GM23338 (cell line): ENCODE data around the gene COPB1. TPM values are rescaled to one million over a fixed set of nuclear protein-coding genes. Genes with fewer than 3 reads are reported as not detected.

Experiments
- ATAC-seq: fragments of 200-7000 bp; cut with Tn5 transposase; 3 replicates; pipeline ENCODE4 v1.9.1; 2020
- DNase-seq: peaks from one replicate; pipeline ENCODE4 v3.0.0-alpha.2; 2015; ENCODE audit warnings: low spot score
- H2AFZ ChIP-seq: fragments of 200-600 bp; sonication (generic); 2 replicates; pipeline ENCODE4 v1.8.0; 2016; ENCODE audit warnings: antibody characterized with exemption, mild to moderate bottlenecking, moderate library complexity
- H3F3A ChIP-seq: fragments of 200-600 bp; sonication (generic); replicated peaks from 2 replicates; pipeline ENCODE4 v1.8.0; 2017; ENCODE audit warnings: antibody characterized with exemption, mixed run types, low read depth
- H3K27ac ChIP-seq: fragments of 200-600 bp; sonication (generic); 2 replicates; pipeline ENCODE4 v1.6.1; 2016; ENCODE audit warnings: low read depth
- H3K27me3 ChIP-seq: fragments of 200-600 bp; sonication (generic); 2 replicates; pipeline ENCODE4 v1.8.0; 2016; ENCODE audit warnings: mild to moderate bottlenecking, mixed run types, moderate library complexity; ENCODE audit not compliant: insufficient read depth
- H3K36me3 ChIP-seq: fragments of 200-600 bp; sonication (generic); 2 replicates; pipeline ENCODE4 v1.8.0; 2016; ENCODE audit warnings: mild to moderate bottlenecking; ENCODE audit not compliant: insufficient read depth
- H3K4me1 ChIP-seq: fragments of 200-600 bp; sonication (generic); 2 replicates; pipeline ENCODE4 v1.8.0; 2016; ENCODE audit warnings: mild to moderate bottlenecking, moderate library complexity; ENCODE audit not compliant: insufficient read depth
- H3K4me2 ChIP-seq: fragments of 200-600 bp; sonication (generic); 2 replicates; pipeline ENCODE4 v1.7.1; 2017; ENCODE audit warnings: mixed run types
- H3K4me3 ChIP-seq: fragments of 200-600 bp; sonication (generic); 2 replicates; pipeline ENCODE4 v1.6.1; 2016; ENCODE audit warnings: mixed run types
- H3K79me2 ChIP-seq: fragments of 200-600 bp; sonication (generic); replicated peaks from 2 replicates; pipeline ENCODE4 v1.8.0; 2017; ENCODE audit warnings: mild to moderate bottlenecking; ENCODE audit not compliant: insufficient read depth
- H3K9me2 ChIP-seq: fragments of 200-600 bp; sonication (generic); 2 replicates; pipeline ENCODE4 v1.8.0; 2017; ENCODE audit not compliant: insufficient read depth
- H4K20me1 ChIP-seq: fragments of 200-600 bp; sonication (generic); replicated peaks from 2 replicates; pipeline ENCODE4 v1.8.0; 2017; ENCODE audit warnings: mild to moderate bottlenecking; ENCODE audit not compliant: insufficient read depth
- H3K27ac Mint-ChIP-seq: 2 replicates; pipeline ENCODE4 v1.8.0; 2020; ENCODE audit warnings: inconsistent platforms, mild to moderate bottlenecking, moderate library complexity, mixed read lengths
- H3K27me3 Mint-ChIP-seq: 3 replicates; pipeline ENCODE4 v1.8.0; 2022; ENCODE audit warnings: low read depth, mild to moderate bottlenecking, moderate library complexity, mixed read lengths, inconsistent platforms; ENCODE audit not compliant: insufficient read depth, poor library complexity
- H3K36me3 Mint-ChIP-seq: 3 replicates; pipeline ENCODE4 v1.8.0; 2021; ENCODE audit warnings: low read depth, mild to moderate bottlenecking, inconsistent platforms, moderate library complexity, mixed read lengths
- H3K4me1 Mint-ChIP-seq: 3 replicates; pipeline ENCODE4 v1.8.0; 2020; ENCODE audit warnings: mild to moderate bottlenecking, inconsistent platforms, mixed read lengths
- H3K4me3 Mint-ChIP-seq: 3 replicates; pipeline ENCODE4 v1.8.0; 2021; ENCODE audit warnings: moderate library complexity, mild to moderate bottlenecking, inconsistent platforms, mixed read lengths
- H3K9me3 Mint-ChIP-seq: 3 replicates; pipeline ENCODE4 v1.8.0; 2020; ENCODE audit warnings: moderate library complexity, mild to moderate bottlenecking, inconsistent platforms, mixed read lengths
- CREB1 ChIP-seq: fragments of 250-450 bp; sonication (Bioruptor Pico); IDR thresholded peaks from 2 replicates; pipeline ENCODE4 v1.5.0; 2020; ENCODE audit warnings: low read depth, mild to moderate bottlenecking, moderate library complexity
- CTCF ChIP-seq, 2 experiments: fragments of 200-600 bp in 1 of 2; sonication (generic) in 1 of 2; conservative IDR thresholded peaks; 2 replicates each; pipeline versions ENCODE4 v1.5.1 to v1.6.1; 2016 to 2017; ENCODE audit warnings: antibody characterized with exemption in 2 of 2, low read depth in 2 of 2, mild to moderate bottlenecking in 2 of 2, moderate library complexity in 1 of 2
- EZH2 ChIP-seq: fragments of 200-600 bp; sonication (generic); IDR thresholded peaks from one replicate; pipeline ENCODE4 v1.8.0; 2017; ENCODE audit warnings: antibody characterized with exemption, mild to moderate bottlenecking, low read depth; ENCODE audit not compliant: unreplicated experiment
- NANOG ChIP-seq: IDR thresholded peaks from 2 replicates; pipeline ENCODE4 v1.6.1; 2016; ENCODE audit warnings: antibody characterized with exemption, borderline replicate concordance
- STAT1 ChIP-seq: IDR thresholded peaks from one replicate; pipeline ENCODE4 v1.6.1; 2016; ENCODE audit warnings: antibody characterized with exemption; ENCODE audit not compliant: unreplicated experiment
- ZNF331 ChIP-seq: fragments of 250-450 bp; sonication (Bioruptor Pico); IDR thresholded peaks from 2 replicates; pipeline ENCODE4 v1.5.0; 2020; ENCODE audit warnings: low read depth, mild to moderate bottlenecking, moderate library complexity
- polyA plus RNA-seq: library from polyadenylated mRNA; unstranded; fragments of >200 nt; fragmentation: Nextera tagmentation; extraction: Ambion mirVana; gene quantifications from 2 replicates; pipeline ENCODE4 v1.2.1, GENCODE V29; 2016
- total RNA-seq: library from RNA; depleted of rRNA; stranded (reverse); fragments of >200 nt; shearing (Covaris generic); gene quantifications from 2 replicates; pipeline ENCODE4 v1.2.3, GENCODE V29; 2014

COPB1 gene
- total and polyA plus RNA-seq, 2 experiments from 2014 or later, result 42.3 to 104 TPM

- H3K27ac Mint-ChIP-seq, result no peak overlapping the region
- Histone ChIP-seq H2AFZ (no peak overlapping the region), H3K27ac (no peak overlapping the region), H3F3A (no peaks in the 10 kb centered on the region), H3K27me3 (no peaks in the 10 kb centered on the region), H3K9me2 (no peaks in the 10 kb centered on the region), H4K20me1 (no peaks in the 10 kb centered on the region), H3K4me3 (no peak overlapping the region), H3K36me3 (no peaks in the 10 kb centered on the region), H3K4me1 (no peaks in the 10 kb centered on the region), H3K79me2 (no peaks in the 10 kb centered on the region), H3K4me2 (no peak overlapping the region)
- ATAC-seq (no peak), DNase-seq (no peak)
- H3K36me3 Mint-ChIP-seq, result peaks cover 3% of the 10 kb centered on the region; the same call in 1 of the 3 replicates
- peaks cover 2% of the 10 kb centered on the region for H3K27me3 Mint-ChIP-seq
- TF ChIP-seq ZNF331 (CRISPR knock-in tag), result no peak
- TF ChIP-seq STAT1, result no peak
- no peak overlapping the region for H3K4me3 Mint-ChIP-seq
- H3K4me1 Mint-ChIP-seq, result no peaks in the 10 kb centered on the region
- no peaks in the 10 kb centered on the region for H3K9me3 Mint-ChIP-seq
Observed at GRCh38 chr11:14448240-14448639, 51.4 kb downstream of the COPB1 start.

- no peaks in the 10 kb centered on the region for H3F3A ChIP-seq
- H3K27ac ChIP-seq, result no peak overlapping the region
- no peaks in the 10 kb centered on the region for H3K36me3 ChIP-seq
- ATAC-seq (no peak), DNase-seq (no peak)
- H4K20me1 ChIP-seq, result no peaks in the 10 kb centered on the region
- H3K27me3 ChIP-seq, result no peaks in the 10 kb centered on the region
- H3K27ac Mint-ChIP-seq, result no peak overlapping the region
- H3K36me3 Mint-ChIP-seq, result peaks cover 3% of the 10 kb centered on the region; the same call in 1 of the 3 replicates
- peaks cover 2% of the 10 kb centered on the region for H3K27me3 Mint-ChIP-seq
- no peaks in the 10 kb centered on the region for H3K79me2 ChIP-seq
- H3K4me1 ChIP-seq, result no peaks in the 10 kb centered on the region
- no peaks in the 10 kb centered on the region for H3K9me3 Mint-ChIP-seq
- H2AFZ ChIP-seq, result no peak overlapping the region
- H3K4me1 Mint-ChIP-seq, result no peaks in the 10 kb centered on the region
- H3K4me3 Mint-ChIP-seq, result no peak overlapping the region
- peaks cover 6% of the 10 kb centered on the region; the same call in 1 of the 2 replicates for H3K9me2 ChIP-seq
- TF ChIP-seq CREB1, result no peak
- TF ChIP-seq CTCF (conservative IDR thresholded peaks at IDR 0.05; ENCODE audit: low read depth in 2 of 2), result no peak
- no peak for TF ChIP-seq STAT1
- TF ChIP-seq NANOG, result no peak
- no peak overlapping the region for H3K4me3 ChIP-seq
- H3K4me2 ChIP-seq, result no peak overlapping the region
Observed at GRCh38 chr11:14446701-14447169, 52.9 kb downstream of the COPB1 start.

- Histone ChIP-seq H3K4me1 (no peaks in the 10 kb centered on the region), H3K36me3 (no peaks in the 10 kb centered on the region), H4K20me1 (no peaks in the 10 kb centered on the region), H3K27me3 (no peaks in the 10 kb centered on the region), H3K9me2 (peaks cover 6% of the 10 kb centered on the region; the same call in 1 of the 2 replicates), H2AFZ (no peak overlapping the region), H3K27ac (no peak overlapping the region), H3K79me2 (no peaks in the 10 kb centered on the region), H3F3A (no peaks in the 10 kb centered on the region), H3K4me3 (no peak overlapping the region), H3K4me2 (no peak overlapping the region)
- peaks cover under 1% of the 10 kb centered on the region; the same call in 1 of the 3 replicates for H3K36me3 Mint-ChIP-seq
- no peaks in the 10 kb centered on the region for H3K4me1 Mint-ChIP-seq
- no peak for TF ChIP-seq ZNF331 (CRISPR knock-in tag)
- TF ChIP-seq CTCF (conservative IDR thresholded peaks at IDR 0.05; ENCODE audit: low read depth in 2 of 2), result no peak
- no peak for TF ChIP-seq EZH2
- ATAC-seq (peak; percentile 39; the same call in 1 of the 3 replicates), DNase-seq (peak; percentile 4)
- H3K9me3 Mint-ChIP-seq, result no peaks in the 10 kb centered on the region
- no peak overlapping the region for H3K4me3 Mint-ChIP-seq
- H3K27me3 Mint-ChIP-seq, result peaks cover 2% of the 10 kb centered on the region
- H3K27ac Mint-ChIP-seq, result no peak overlapping the region
Observed at GRCh38 chr11:14445542-14446530, 53.8 kb downstream of the COPB1 start.
